GM18867 (cell line): ENCODE measurements around the gene PRPF38B.
"Not testable (repeated sequence)": the region's sequence is repeated elsewhere in the genome, so short reads cannot be mapped to it uniquely, and the experiment has no call there.

ENCODE experiments used
- ATAC-seq: cut with Tn5 transposase; IDR thresholded peaks from one replicate; pipeline ENCODE4 v1.9.1; 2021; ENCODE audit warnings: mild to moderate bottlenecking, moderate library complexity; ENCODE audit not compliant: unreplicated experiment

PRPF38B gene

DNA sequence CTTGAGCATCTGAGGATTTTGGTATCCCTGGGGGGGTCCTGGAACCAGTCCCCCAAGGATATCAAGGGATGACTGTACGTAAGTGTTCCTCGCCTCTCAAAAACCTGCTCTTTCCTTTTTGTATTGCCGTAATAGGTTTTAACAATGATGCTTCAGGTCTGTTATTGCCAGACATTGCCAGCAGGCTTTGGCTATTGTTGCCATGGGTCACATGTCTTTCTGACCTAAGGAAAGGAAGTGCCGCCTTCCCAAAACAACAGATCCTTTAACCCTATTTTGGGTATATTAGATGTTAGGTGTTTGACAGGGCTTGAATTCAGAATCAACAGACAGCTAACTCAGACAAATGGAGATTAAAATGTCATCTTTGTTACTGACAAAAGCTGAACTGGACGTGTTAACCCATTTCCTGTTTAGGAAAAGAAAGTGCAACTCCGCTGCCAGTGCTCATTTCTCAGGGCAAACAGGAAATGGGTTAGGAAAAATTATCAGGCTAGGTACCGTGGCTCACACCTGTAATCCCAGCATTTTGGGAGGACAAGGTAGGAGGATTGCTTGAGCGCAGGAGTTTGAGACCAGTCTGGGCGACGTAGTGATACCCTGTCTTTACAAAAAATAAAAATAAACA is 12.4 kb upstream of the PRPF38B start:
- ATAC-seq, result no peak

DNA sequence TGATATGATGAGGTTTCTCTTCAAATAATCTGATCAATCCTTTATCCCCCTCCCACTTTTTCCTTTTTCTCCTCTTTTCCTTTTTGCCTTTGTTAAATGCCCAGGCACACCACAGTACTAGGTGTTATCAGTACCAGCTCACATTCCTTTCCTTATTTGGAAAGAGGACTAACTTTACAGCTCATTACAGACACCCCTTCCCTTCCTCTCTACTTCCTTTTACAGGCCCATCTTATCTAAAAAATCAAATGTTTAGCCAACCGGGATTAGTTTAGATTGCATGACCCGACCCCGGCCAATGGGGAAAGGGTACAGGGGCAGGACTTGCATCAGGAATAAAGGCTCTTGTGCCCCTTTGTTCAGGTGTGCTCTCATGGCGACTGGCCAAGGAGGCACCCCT is 10.4 kb upstream of the PRPF38B start:
- ATAC-seq, result not testable (repeated sequence)

DNA sequence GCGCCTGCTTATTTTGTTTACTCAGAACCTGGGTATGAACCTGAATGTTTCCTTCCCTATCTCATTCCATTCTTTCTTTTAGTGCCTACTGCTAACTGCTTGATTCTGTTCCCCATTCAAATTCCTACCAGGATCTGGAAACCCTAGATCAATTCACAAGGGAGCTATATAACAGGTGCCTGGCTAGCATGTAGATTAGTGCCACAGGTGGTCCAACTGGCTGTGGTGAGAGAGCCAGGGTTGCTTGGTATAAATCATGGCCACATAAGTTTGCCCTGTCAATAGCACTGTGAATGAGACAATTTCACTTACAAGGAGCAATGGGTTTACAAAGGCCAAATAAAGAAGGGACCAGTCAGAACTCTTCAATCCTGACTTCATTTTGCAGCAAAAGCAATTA is 6.6 kb upstream of the PRPF38B start:
- no peak for ATAC-seq

DNA sequence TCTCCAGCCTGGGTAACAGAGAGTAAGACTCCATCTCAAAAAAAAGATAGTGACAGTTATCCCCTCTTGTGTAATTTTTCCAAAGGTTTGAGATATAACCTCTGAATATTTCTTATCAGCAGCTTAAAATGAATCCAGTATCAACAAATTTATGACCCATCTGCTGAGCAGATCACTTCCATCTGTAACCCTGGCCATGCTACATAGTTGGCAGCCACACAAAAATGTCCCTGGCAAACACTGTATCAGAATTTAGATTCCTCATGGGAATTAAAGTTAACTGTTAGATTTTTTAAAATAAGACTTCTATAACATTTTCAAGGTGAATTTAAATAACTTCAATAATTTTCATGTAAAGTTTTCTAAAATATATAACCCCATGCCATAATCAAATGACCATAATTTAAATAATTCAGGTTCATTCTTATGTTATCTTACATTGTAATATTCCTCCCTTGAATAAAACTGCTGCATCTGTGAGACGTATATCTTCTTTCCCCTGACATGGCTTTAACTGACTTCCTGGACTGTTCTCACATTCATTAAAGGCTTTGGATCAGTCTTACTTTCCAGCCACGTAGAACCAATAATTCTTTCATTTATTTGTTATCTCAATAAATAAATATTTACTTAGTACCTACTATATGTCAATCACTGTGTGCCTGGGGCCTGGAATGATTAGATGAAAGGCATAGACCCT is 5.3 kb upstream of the PRPF38B start:
- ATAC-seq, result no peak

DNA sequence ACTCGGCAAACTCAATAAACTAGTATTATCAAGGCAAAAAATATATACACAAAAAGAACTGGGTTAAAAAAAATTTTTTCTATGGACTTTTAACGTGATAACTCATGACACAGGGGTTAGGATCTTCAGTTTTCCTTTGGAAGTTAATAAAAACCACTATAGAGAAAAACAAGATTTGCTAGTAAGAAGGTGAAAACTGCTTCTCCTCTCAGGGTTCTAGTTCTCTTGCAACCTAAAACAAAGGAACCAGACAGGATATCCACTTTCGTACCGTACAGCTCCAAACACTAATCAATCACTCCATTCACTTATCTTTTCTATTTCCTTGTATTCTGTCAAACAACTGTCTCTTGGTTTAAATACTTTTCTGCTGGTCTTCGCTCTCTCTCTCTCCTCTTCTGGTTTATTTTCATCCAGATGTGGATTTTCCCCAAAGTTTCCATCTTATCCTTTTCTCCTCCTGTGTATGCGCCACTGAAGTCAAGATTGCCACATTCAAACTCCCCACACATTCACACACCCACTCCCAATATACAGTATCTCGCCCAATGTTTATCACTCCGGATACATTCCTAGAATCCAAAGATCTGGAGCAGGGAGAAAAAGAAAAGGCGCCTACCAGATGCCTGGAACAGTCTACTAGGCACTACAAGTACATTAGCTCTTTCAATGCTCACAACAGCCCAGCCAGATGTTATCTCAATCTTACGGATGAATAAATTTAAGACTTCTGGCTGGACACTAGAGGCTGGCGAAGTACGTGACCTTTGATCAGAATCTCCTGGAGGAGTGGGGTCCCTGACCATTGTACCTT is 775 bp upstream of the PRPF38B start:
- ATAC-seq, result no peak

DNA sequence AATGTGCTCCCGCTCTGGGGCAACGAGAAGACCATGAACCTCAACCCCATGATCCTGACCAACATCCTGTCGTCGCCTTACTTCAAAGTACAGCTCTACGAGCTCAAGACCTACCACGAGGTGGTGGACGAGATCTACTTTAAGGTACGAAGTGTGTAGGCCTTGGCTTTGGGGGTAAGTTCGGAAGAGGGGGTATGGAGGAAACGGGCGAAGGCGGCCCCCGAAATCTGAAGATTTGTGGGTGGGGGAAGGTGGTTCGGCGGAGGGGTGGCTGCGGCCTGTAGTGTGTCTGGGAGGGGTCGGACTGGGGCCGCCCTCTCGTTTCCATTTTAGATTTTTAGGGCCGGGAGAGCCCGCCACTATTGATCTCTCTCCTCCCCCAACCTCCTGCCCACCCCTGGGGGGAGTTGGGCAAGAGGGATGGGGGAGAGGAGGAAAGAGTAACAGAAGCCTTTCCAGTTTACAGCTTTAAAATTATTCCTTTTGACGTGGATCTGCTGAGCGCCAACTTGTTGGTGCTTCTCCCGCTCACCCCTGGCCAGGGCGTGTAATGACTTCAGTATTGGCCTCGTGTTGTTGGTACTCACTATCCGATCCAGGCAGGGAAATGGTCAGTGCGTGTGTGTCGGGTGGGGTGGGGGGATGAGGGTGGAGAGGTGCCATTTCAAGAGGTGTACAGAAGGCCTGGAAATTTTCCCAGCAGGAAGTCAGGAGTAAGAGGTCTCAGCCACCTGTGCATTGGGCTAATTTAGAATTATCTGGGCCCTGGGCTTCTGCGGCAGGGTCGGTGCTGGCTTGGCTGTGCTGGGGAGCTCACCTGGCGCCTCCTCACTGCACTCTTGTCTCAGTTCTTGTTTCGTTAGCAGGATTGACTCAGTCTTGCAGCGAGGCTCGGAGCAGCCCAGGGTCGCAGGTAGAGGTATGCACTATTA is 880 bp downstream of the PRPF38B start:
- peak; percentile 63 for ATAC-seq

DNA sequence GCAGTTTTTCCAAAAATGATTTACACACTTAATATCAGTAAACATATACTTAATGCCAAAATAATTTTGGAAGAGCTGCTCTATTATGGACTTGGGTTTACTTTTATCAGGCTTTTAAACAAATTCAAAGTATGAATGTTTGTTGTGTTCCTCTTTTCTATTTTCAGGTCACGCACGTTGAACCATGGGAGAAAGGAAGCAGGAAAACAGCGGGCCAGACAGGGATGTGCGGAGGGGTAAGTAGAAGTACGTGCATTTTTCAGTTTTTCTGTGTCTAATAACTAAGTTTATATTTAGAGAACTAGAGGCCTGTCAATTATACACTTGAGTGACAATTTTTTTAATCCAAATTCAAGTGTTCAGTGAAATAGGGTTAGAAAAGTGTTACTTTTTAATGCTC is 3.4 kb downstream of the PRPF38B start:
- ATAC-seq, result no peak

DNA sequence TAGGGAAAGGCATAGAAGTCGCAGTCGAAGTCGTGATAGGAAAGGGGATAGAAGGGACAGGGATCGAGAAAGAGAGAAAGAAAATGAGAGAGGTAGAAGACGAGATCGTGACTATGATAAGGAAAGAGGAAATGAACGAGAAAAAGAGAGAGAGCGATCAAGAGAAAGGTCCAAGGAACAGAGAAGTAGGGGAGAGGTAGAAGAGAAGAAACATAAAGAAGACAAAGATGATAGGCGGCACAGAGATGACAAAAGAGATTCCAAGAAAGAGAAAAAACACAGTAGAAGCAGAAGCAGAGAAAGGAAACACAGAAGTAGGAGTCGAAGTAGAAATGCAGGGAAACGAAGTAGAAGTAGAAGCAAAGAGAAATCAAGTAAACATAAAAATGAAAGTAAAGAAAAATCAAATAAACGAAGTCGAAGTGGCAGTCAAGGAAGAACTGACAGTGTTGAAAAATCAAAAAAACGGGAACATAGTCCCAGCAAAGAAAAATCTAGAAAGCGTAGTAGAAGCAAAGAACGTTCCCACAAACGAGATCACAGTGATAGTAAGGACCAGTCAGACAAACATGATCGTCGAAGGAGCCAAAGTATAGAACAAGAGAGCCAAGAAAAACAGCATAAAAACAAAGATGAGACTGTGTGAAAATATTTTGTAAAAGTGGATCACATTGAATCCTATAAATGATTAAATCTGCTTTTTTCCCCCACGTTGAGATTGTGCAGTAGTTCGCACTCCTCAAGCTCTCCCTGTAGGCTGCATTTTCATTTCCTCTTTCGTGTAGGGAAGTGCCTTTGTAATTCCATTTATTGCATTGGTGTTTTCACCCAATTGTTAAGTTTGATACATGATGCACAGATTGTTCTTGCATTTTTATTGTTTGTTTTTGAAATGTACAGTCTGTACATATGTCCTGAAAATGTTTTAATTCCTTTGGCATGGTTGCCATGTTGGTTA is 7.5 kb downstream of the PRPF38B start:
- no peak for ATAC-seq

DNA sequence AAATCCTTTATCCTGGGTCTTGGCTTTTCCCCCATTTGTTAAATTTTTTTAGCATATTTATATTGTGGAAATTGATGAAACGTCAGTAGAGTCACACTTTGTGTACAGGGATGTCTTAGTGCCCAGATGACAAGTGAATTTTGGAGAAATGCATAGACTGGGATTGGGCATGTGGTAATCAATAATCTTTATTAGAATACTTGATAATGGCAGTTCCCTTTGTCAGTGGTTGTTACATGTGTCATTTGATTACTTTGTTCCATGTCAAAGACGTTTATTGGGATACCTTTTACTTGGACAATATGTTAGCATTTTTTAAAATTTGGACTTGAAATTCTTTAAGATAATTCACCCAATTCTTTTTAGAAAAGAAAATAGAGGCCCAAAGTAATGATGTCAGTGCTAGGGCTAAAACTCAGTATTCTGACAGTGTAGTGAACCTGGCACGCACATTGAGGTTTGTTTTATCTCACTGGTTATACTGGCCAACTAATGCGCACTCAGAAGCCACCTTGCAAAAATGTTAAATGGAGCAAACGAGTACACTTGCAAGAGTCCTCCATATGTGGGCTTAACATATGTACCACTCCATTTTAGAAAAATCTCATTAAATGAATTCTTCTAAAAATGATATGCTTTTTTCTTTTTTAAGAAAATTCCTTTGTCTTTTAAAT is 9.2 kb downstream of the PRPF38B start:
- no peak for ATAC-seq

DNA sequence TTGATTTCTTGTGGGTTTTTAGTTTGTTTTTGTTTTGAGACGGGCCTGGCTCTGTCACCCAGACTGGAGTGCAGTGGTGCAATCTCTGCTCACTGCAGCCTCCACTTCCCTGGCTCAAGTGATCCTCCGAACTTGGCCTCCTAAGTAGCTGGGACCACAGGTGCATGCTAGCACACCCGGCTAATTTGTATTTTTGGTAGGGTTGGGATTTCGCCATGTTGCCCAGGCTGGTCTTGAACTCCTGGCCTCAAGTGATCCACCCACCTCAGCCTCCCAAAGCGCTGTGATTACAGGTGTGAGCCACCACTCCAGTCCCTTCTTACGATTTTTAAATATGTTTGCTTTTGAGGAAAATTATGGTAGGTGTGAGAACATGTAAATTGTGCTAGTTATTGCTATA is 10.0 kb downstream of the PRPF38B start:
- not testable (repeated sequence) for ATAC-seq

DNA sequence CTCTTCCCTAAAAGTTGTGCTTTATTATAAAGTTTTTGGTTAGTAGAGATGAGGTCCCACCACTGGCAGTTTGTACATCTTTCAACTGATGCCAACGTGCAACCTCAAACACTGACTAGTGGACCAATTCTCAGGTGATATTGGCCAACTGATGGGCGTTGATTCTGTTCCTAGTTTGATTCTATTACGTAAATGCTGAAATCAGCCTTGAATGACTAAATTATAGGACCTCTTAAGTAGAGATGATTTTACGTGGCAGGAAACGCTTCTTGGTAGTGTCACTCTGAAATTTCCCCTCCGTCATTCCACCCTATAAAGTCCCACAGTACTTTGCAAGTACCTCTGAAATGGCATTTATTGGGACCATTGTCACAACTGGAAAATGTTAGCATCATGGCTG is 11.8 kb downstream of the PRPF38B start:
- ATAC-seq, result no peak

DNA sequence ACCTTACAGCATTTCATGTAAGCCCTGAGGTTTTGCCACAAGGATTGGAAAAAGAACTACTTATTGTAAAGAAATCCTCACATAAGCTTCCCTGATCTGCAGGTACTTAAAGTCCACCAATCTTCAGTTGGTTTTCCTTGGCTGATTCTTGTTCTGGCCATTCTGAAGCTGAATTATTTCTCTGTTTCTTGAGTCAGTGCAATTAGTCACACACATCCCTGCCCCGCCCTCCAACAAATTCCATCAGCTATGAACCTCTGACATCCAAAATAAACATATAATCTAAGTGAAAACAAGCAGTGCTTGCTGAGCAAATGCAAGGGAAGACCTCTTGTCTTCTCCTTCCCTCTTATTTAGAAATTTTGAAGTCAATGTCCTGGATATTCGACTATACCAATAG is 12.4 kb downstream of the PRPF38B start:
- ATAC-seq, result no peak

DNA sequence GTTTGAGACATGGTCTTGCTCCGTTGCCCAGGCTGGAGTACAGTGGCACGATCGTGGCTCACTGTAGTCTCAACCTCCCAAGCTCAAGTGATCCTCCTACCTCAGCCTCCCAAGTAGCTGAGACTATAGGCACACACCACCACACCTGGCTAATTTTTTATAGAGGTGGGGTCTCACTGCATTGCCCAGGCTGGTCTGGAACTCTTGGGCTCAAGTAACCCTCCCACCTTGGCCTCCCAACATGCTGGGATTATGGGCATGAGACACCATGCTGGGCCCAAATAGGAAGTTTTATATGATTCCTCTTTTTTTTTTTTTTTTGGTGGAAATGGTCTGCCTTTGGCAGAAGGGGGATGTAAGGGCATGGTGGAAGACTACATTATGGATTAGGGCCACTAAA is 14.5 kb downstream of the PRPF38B start:
- no peak for ATAC-seq

DNA sequence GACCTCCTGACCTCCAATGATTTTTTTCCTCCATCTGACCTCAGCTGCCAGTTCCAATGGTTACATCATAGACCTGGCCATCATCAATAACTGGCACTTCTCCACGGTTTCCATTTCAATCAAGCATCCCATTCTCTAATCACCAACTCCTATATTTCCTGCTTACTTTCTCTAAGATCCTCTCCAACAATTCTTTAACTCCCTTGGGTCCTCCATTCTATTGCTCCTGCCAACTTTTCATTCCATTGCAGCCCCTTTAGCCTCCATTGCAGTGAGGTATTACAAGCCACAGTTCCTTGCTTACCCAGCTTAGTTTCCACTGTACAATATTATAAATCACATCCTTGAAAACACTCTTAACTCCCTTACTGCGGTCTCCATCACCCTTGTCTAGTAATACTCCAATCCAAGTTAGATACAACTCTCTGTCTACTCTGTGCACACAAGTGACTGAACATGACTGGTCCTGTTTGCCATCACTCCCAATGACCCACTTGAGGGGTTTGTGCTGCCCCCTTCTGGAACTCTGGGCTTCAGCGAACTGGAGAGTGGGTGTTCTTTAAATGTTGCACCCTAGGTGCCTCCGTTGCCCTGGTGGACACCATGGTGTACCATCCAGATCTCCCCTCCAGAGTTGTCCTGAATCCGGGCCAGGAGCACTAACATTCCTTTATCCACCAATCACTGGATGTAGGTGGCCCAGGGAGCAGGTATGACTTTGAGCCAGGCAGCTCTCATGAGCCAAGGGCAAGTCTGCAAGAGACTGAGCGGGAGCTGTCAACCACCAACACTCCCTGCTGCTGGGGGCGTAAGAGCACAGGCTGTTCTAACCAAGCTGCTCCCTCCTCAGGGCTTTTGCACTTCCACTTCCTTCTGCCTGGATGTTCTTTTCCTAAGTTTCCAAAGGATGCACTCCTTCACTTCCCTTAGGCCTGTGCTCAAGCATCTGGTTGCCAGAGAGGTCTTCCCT is 16.9 kb downstream of the PRPF38B start:
- no peak for ATAC-seq

DNA sequence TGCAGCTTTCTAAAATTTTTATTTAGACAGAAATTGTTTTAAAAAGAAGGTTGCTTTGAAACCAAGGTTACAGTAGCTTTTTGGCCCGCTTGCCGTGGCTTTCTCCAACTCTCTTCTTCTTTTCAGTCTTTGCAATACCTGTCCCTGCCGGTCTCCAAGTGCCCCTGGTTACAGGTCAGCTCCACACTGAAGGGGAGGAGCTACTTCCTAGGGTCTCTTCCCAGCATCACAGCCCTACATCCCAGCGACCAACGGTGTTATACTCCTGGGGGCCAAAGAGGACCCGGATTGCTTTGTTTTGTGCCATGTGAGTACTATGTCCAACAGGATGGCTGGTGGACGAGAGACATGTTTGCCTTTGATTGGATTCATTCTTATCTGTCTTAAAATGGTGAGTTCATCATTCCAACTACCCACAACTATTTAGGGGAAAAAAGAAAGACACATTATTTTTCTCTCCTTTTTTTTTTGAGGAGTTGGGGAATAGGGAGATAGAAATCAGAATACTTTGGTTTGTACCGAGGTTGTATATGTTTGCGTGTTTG is 20.6 kb downstream of the PRPF38B start, which contains the start of gene FNDC7:
FNDC7 (plus strand) TSS at position 303 of the 545 bp plus-strand sequence; CDS start at position 329, 26 bp downstream.
- ATAC-seq, result no peak

DNA sequence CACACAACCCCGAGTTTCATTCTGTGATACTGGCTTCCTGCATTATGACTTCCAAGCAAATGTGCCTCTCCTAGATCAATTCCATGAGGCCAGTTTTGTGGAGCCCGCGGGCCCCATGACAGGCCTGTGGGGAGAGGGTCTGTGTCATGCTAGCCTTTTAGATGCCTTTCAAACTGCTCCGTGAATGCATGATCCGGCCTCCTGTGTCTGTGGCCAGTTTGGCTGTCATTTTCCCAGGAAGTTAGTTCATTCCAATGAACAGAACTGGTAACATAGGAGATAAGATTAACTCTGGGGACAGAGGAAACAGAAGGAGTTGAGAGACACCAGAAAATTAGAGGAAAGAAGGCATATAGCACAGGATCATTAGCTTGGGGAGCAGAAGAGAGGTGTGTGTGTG is 23.8 kb downstream of the PRPF38B start:
- ATAC-seq, result no peak

DNA sequence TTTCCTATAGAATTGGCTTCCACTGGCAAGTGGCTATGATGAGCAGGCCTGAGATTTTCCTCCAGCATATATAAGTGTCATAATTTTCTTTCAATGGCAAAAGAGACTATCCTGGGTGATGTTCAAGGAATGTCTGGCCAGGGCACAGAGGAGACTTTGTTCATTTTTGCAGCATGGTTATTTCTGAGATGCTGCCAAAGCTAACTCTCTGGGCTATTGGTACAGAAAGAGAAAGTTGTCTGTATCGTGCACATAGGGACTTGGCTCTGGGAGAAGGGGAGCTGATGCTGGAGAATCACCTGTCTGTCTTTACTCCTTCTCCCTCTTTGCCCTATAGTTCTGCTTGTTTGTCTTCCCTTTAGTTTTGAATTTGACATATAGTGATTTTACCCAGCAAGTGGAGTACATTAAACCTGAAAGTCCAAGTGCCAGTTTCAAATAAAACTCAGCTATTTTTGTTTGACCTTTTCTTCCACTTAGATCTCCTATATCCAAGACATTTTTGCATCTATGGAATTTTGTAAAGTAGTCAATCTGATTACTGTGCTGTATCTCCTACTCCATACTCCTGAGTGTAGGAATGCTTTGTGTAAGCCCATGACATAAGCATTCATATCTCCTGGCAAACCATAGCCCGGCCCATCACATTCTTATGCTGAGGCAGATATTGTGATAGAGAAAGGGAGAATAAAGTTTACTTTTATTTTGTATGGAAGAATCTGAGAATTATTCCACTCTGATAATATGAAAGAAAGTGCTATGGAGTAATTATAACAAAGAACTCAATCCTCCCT is 24.5 kb downstream of the PRPF38B start:
- ATAC-seq, result no peak
